ENCODE data around the gene TSHZ1. TPM values are rescaled to one million over a fixed set of nuclear protein-coding genes. Genes with fewer than 3 reads are reported as not detected.

Gene TSHZ1
- total RNA-seq, 1 experiment from 2014 or later, result 7.4 TPM

- TF ChIP-seq, protein P1, sequence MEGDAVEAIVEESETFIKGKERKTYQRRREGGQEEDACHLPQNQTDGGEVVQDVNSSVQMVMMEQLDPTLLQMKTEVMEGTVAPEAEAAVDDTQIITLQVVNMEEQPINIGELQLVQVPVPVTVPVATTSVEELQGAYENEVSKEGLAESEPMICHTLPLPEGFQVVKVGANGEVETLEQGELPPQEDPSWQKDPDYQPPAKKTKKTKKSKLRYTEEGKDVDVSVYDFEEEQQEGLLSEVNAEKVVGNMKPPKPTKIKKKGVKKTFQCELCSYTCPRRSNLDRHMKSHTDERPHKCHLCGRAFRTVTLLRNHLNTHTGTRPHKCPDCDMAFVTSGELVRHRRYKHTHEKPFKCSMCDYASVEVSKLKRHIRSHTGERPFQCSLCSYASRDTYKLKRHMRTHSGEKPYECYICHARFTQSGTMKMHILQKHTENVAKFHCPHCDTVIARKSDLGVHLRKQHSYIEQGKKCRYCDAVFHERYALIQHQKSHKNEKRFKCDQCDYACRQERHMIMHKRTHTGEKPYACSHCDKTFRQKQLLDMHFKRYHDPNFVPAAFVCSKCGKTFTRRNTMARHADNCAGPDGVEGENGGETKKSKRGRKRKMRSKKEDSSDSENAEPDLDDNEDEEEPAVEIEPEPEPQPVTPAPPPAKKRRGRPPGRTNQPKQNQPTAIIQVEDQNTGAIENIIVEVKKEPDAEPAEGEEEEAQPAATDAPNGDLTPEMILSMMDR (conservative IDR thresholded peaks at IDR 0.05), result no peak
- TF ChIP-seq EZH2 (IDR thresholded peaks at IDR 0.05; ENCODE audit: low read depth), result no peak
- no peak overlapping the region for H3K4me3 ChIP-seq
- H3K4me1 ChIP-seq (replicated peaks; ENCODE audit: insufficient read depth), result no peaks in the 10 kb centered on the region
- BruUV-seq (replicated peaks), result no TSS peak
- H3K9me2 ChIP-seq (ENCODE audit: insufficient read depth), result no peaks in the 10 kb centered on the region
- ChIA-PET CTCF (no interaction called here), POLR2A (ENCODE audit: unreplicated experiment) (no interaction called here)
- no peak overlapping the region for H3K27ac ChIP-seq
- intact Hi-C loops (cut with micrococcal nuclease; ENCODE audit: unreplicated experiment), result no loop called here
- H3K36me3 ChIP-seq (ENCODE audit: low read depth), result no peaks in the 10 kb centered on the region
- H2AFZ ChIP-seq, result no peak overlapping the region
- H3K27me3 ChIP-seq (ENCODE audit: insufficient read depth, low read depth), result no peaks in the 10 kb centered on the region
- DNase-seq, result no peak
- no peaks in the 10 kb centered on the region for H3K79me2 ChIP-seq (ENCODE audit: low read depth)
- H4K20me1 ChIP-seq (ENCODE audit: insufficient read depth), result no peaks in the 10 kb centered on the region
- H3K4me2 ChIP-seq, result no peak overlapping the region
- H3F3A ChIP-seq (ENCODE audit: insufficient read depth, low read depth), result no peaks in the 10 kb centered on the region
- no peaks in the 10 kb centered on the region for H3K9me3 ChIP-seq (ENCODE audit: insufficient read depth, low read depth)
These were observed 64.6 kb downstream of the TSHZ1 start for GRCh38 chr18:75275226-75275625.

DNA sequence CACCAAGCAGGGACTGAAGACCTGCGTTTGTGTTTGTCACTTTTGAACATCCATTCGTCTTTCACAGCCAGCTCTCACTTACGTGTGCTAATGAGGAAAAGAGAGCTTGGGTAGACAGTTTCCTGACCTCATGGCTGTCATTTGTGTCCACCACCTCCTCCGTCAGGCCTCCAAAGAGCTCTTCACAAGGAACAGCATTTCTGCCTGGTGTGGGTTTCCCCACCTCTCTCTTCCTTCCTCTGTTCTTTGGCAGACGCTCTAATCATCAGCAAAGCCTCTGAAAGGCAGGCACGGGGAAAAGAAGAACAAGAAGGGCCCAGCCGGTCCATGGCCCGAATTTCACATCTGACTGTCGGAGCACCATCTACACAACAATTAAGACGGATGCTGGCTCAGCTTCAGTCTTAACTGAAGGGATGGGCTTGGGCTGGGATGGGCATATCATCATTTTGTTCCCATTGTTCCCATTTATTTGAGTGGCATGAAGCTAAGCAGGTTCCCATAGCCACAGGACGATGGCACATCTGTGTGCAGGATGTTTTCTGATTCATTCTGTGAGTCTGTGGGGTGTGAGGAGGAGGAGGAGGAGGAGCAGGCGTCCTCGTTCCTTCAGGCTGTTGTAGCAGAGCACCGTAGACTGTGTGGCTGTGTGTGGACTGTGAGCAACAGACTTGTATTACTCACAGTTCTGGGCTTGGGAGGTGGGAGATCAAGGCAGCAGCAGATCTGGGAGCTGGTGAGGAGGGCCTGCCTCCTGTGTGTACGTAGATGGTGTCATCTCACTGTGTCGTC lies 66.4 kb downstream of the TSHZ1 start:
- Histone ChIP-seq H3K79me2 (ENCODE audit: low read depth) (no peaks in the 10 kb centered on the region), H3K36me3 (ENCODE audit: low read depth) (no peaks in the 10 kb centered on the region), H3K9me3 (ENCODE audit: insufficient read depth, low read depth) (no peaks in the 10 kb centered on the region), H3K4me1 (replicated peaks; ENCODE audit: insufficient read depth) (no peaks in the 10 kb centered on the region), H2AFZ (no peak overlapping the region), H3K4me2 (no peak overlapping the region), H3K27me3 (ENCODE audit: insufficient read depth, low read depth) (no peaks in the 10 kb centered on the region), H4K20me1 (ENCODE audit: insufficient read depth) (no peaks in the 10 kb centered on the region), H3K4me3 (no peak overlapping the region), H3K9me2 (ENCODE audit: insufficient read depth) (no peaks in the 10 kb centered on the region), H3F3A (ENCODE audit: insufficient read depth, low read depth) (no peaks in the 10 kb centered on the region), H3K27ac (no peak overlapping the region)
- intact Hi-C loops (cut with micrococcal nuclease; ENCODE audit: unreplicated experiment), result no loop called here
- no peak for DNase-seq
- no peak for TF ChIP-seq EZH2 (IDR thresholded peaks at IDR 0.05; ENCODE audit: low read depth)
- TF ChIP-seq, protein P1 (conservative IDR thresholded peaks at IDR 0.05), result no peak
- no TSS peak for BruUV-seq (replicated peaks)
- ChIA-PET CTCF (no interaction called here), POLR2A (ENCODE audit: unreplicated experiment) (no interaction called here)

DNA sequence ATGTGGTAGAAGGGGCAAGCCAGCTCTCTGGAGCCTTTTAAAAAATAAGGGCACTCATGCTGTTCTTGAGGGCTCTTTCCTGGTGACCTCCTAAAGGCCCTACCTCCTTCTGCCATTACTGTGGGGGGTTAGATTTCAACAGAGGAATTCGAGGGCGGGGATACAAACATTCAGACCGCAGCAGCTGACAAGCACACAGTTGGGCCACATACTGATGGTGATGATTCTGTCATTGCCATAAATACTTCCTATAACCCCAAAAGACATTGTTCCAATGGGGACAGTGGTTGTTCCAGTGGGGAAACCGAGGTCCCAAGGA lies 67.0 kb downstream of the TSHZ1 start:
- CTCF ChIA-PET, result no interaction called here
- no peak overlapping the region for H3K27ac ChIP-seq
- BruUV-seq (replicated peaks), result no TSS peak

More for the DNA sequence above, 67.0 kb downstream of the TSHZ1 start:
- Histone ChIP-seq H4K20me1 (ENCODE audit: insufficient read depth) (no peaks in the 10 kb centered on the region), H3K9me2 (ENCODE audit: insufficient read depth) (no peaks in the 10 kb centered on the region), H3K4me2 (no peak overlapping the region), H3F3A (ENCODE audit: insufficient read depth, low read depth) (no peaks in the 10 kb centered on the region), H3K4me3 (no peak overlapping the region), H3K4me1 (replicated peaks; ENCODE audit: insufficient read depth) (no peaks in the 10 kb centered on the region), H3K36me3 (ENCODE audit: low read depth) (no peaks in the 10 kb centered on the region), H2AFZ (no peak overlapping the region), H3K9me3 (ENCODE audit: insufficient read depth, low read depth) (no peaks in the 10 kb centered on the region), H3K79me2 (ENCODE audit: low read depth) (no peaks in the 10 kb centered on the region), H3K27me3 (ENCODE audit: insufficient read depth, low read depth) (no peaks in the 10 kb centered on the region)
- TF ChIP-seq, protein P1 (conservative IDR thresholded peaks at IDR 0.05), result no peak
- no peak for TF ChIP-seq EZH2 (IDR thresholded peaks at IDR 0.05; ENCODE audit: low read depth)
- intact Hi-C loops (cut with micrococcal nuclease; ENCODE audit: unreplicated experiment), result no loop called here
- no peak for DNase-seq
- POLR2A ChIA-PET (ENCODE audit: unreplicated experiment), result no interaction called here

Measured in PC-9 (cell line).